ENCODE results near the gene RTN4IP1. TPM values are rescaled to one million over a fixed set of nuclear protein-coding genes. Genes with fewer than 3 reads are reported as not detected.

Gene RTN4IP1, protein sequence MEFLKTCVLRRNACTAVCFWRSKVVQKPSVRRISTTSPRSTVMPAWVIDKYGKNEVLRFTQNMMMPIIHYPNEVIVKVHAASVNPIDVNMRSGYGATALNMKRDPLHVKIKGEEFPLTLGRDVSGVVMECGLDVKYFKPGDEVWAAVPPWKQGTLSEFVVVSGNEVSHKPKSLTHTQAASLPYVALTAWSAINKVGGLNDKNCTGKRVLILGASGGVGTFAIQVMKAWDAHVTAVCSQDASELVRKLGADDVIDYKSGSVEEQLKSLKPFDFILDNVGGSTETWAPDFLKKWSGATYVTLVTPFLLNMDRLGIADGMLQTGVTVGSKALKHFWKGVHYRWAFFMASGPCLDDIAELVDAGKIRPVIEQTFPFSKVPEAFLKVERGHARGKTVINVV
- 1 to 10 TPM; 2.5 to 4.7 TPM for polyA plus RNA-seq

DNA sequence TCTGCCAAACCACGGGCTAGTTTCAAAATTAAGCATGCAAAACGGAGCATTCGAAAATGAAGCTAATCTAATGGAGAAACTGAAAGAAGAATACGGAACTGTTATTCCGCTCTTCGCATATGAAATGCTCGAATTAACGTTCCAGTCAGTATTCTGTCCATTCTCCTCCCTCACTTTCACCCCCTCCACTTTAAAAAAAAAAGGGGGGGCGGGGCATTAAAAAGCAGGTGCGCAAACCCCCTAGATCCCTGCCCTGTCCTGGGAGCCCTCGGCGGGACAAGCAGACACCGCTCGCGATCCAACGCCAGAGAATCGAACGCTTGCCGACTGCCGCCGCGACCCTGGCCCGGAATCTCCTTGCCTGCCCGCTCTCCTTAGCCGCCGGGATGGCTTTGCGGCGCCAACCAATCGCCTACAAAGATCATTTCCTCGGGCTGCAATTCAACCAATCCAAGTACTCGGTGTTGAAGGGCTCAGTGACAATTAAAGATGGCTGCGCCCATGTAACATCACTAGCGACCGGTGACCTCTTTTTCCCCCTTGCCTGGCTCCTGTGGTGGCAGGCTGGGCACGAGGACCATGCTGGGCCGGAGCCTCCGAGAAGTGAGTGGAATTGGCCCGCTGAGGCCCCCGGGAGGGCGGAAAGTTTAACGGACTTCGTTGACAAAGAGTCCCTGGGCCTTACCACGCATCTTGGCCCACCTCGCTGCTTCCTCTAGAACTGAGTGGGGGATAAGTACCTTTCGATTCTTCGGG is at the start of gene RTN4IP1, which contains the start of gene QRSL1:
Gene RTN4IP1, minus strand, starts transcription at position 396 of the 756 bp plus-strand sequence. CDS start 477 bp downstream, outside the sequence.
Gene QRSL1, plus strand, starts transcription at position 476 of the 756 bp plus-strand sequence. Its CDS starts 104 bp downstream, at position 580.
- no peaks in the 10 kb centered on the region for H3K4me1 ChIP-seq (ENCODE audit: control insufficient read depth in 2 of 2, insufficient read depth in 2 of 2, low read length in 1 of 2)
- H3K9me3 ChIP-seq (ENCODE audit: control insufficient read depth in 2 of 2, insufficient read depth in 1 of 2, low read depth in 1 of 2, low read length in 1 of 2): no peaks in the 10 kb centered on the region
- no peaks in the 10 kb centered on the region for H3K36me3 ChIP-seq (ENCODE audit: control insufficient read depth in 2 of 2, insufficient read depth in 2 of 2, low read length in 1 of 2)
- WGBS, 2 donors: 0 to 1% methylated on average over 46 of the region's 46 CpGs
- H3K4me3 ChIP-seq (ENCODE audit: low read depth in 1 of 2, low read length in 2 of 2): peak within 1 kb of the TSS; percentile 78 to 100
- H3K27ac ChIP-seq (ENCODE audit: low read depth in 2 of 2, low read length in 1 of 2): peak within 1 kb of the TSS; percentile 44 to 88
- H3K27me3 ChIP-seq (ENCODE audit: control insufficient read depth in 1 of 2, insufficient read depth in 2 of 2, low read length in 2 of 2): no peaks in the 10 kb centered on the region

- Histone ChIP-seq H3K27ac (ENCODE audit: low read depth in 2 of 2, low read length in 1 of 2) (no peak overlapping the region), H3K36me3 (ENCODE audit: control insufficient read depth in 2 of 2, insufficient read depth in 2 of 2, low read length in 1 of 2) (no peaks in the 10 kb centered on the region), H3K4me3 (ENCODE audit: low read depth in 1 of 2, low read length in 2 of 2) (no peak overlapping the region), H3K27me3 (ENCODE audit: control insufficient read depth in 1 of 2, insufficient read depth in 2 of 2, low read length in 2 of 2) (no peaks in the 10 kb centered on the region), H3K9me3 (ENCODE audit: control insufficient read depth in 2 of 2, insufficient read depth in 1 of 2, low read depth in 1 of 2, low read length in 1 of 2) (no peaks in the 10 kb centered on the region), H3K4me1 (ENCODE audit: control insufficient read depth in 2 of 2, insufficient read depth in 2 of 2, low read length in 1 of 2) (no peaks in the 10 kb centered on the region)
- 58 to 66% methylated on average over 3 of the region's 3 CpGs for WGBS, 2 donors
These were observed 48.0 kb upstream of the RTN4IP1 start for GRCh38 chr6:106677282-106677681.

- H3K4me1 ChIP-seq (ENCODE audit: control insufficient read depth in 2 of 2, insufficient read depth in 2 of 2, low read length in 1 of 2): no peaks in the 10 kb centered on the region
- no peaks in the 10 kb centered on the region for H3K36me3 ChIP-seq (ENCODE audit: control insufficient read depth in 2 of 2, insufficient read depth in 2 of 2, low read length in 1 of 2)
- H3K4me3 ChIP-seq (ENCODE audit: low read depth in 1 of 2, low read length in 2 of 2): no peak overlapping the region
- H3K9me3 ChIP-seq (ENCODE audit: control insufficient read depth in 2 of 2, insufficient read depth in 1 of 2, low read depth in 1 of 2, low read length in 1 of 2): no peaks in the 10 kb centered on the region
- H3K27ac ChIP-seq (ENCODE audit: low read depth in 2 of 2, low read length in 1 of 2): no peak overlapping the region
- no peaks in the 10 kb centered on the region for H3K27me3 ChIP-seq (ENCODE audit: control insufficient read depth in 1 of 2, insufficient read depth in 2 of 2, low read length in 2 of 2)
These were observed 45.4 kb upstream of the RTN4IP1 start for GRCh38 chr6:106674541-106675229.

- Histone ChIP-seq H3K27ac (ENCODE audit: low read depth in 2 of 2, low read length in 1 of 2) (no peak overlapping the region), H3K27me3 (ENCODE audit: control insufficient read depth in 1 of 2, insufficient read depth in 2 of 2, low read length in 2 of 2) (no peaks in the 10 kb centered on the region), H3K36me3 (ENCODE audit: control insufficient read depth in 2 of 2, insufficient read depth in 2 of 2, low read length in 1 of 2) (no peaks in the 10 kb centered on the region), H3K4me1 (ENCODE audit: control insufficient read depth in 2 of 2, insufficient read depth in 2 of 2, low read length in 1 of 2) (no peaks in the 10 kb centered on the region), H3K4me3 (ENCODE audit: low read depth in 1 of 2, low read length in 2 of 2) (no peak overlapping the region), H3K9me3 (ENCODE audit: control insufficient read depth in 2 of 2, insufficient read depth in 1 of 2, low read depth in 1 of 2, low read length in 1 of 2) (no peaks in the 10 kb centered on the region)
- WGBS, 2 donors: 86 to 90% methylated on average over 3 of the region's 3 CpGs
These were observed 42.4 kb upstream of the RTN4IP1 start for GRCh38 chr6:106671651-106672050.

DNA sequence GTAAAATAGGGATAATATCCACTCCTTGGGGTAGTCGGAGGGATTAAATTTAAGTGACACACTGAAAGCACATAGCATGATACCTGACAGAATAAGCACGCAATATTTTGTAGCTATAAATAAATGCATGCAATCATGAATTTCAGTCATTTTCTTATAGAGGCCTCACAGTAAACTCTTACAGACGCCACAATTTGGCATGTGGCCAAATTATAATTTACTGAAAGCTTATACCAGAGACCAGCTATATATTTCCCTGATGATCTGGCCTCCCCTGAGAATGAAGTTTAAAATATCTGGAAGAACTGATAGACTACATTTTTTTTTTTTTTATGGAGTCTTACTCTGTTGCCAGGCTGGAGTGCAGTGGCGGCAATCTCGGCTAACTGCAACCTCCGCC is 40.9 kb upstream of the RTN4IP1 start:
- Histone ChIP-seq H3K27me3 (ENCODE audit: control insufficient read depth in 1 of 2, insufficient read depth in 2 of 2, low read length in 2 of 2) (no peaks in the 10 kb centered on the region), H3K27ac (ENCODE audit: low read depth in 2 of 2, low read length in 1 of 2) (no peak overlapping the region)
- 87 to 90% methylated on average over 6 of the region's 6 CpGs for WGBS, 2 donors

DNA sequence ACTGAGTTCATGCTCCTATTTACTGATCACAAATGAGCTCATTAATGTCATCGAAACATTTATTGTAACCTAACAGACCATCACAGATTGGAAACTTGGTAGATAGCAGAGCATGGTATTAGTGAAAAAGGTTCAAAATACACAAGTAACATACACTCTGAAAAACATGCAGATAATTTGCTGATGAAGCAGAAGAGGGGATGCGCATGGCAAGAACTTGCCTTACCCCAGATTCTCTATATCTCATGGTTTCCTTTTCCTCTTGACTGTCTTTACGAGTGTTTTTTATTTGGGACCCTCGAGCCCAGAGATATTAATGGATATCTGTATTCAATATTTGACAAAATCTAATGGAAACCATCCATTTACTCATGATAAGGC is 37.7 kb upstream of the RTN4IP1 start:
- H3K27me3 ChIP-seq (ENCODE audit: control insufficient read depth in 1 of 2, insufficient read depth in 2 of 2, low read length in 2 of 2): no peaks in the 10 kb centered on the region
- no peak overlapping the region for H3K4me3 ChIP-seq (ENCODE audit: low read depth in 1 of 2, low read length in 2 of 2)
- no peaks in the 10 kb centered on the region for H3K4me1 ChIP-seq (ENCODE audit: control insufficient read depth in 2 of 2, insufficient read depth in 2 of 2, low read length in 1 of 2)
- peaks cover 0 to 3% of the 10 kb centered on the region in 2 donors for H3K36me3 ChIP-seq (ENCODE audit: control insufficient read depth in 2 of 2, insufficient read depth in 2 of 2, low read length in 1 of 2)
- H3K9me3 ChIP-seq (ENCODE audit: control insufficient read depth in 2 of 2, insufficient read depth in 1 of 2, low read depth in 1 of 2, low read length in 1 of 2): no peaks in the 10 kb centered on the region
- H3K27ac ChIP-seq (ENCODE audit: low read depth in 2 of 2, low read length in 1 of 2): no peak overlapping the region
- WGBS, 2 donors: 93 to 97% methylated on average over 4 of the region's 4 CpGs

More for the DNA sequence above, 40.9 kb upstream of the RTN4IP1 start:
- Histone ChIP-seq H3K4me1 (ENCODE audit: control insufficient read depth in 2 of 2, insufficient read depth in 2 of 2, low read length in 1 of 2) (no peaks in the 10 kb centered on the region), H3K4me3 (ENCODE audit: low read depth in 1 of 2, low read length in 2 of 2) (no peak overlapping the region), H3K36me3 (ENCODE audit: control insufficient read depth in 2 of 2, insufficient read depth in 2 of 2, low read length in 1 of 2) (no peaks in the 10 kb centered on the region), H3K9me3 (ENCODE audit: control insufficient read depth in 2 of 2, insufficient read depth in 1 of 2, low read depth in 1 of 2, low read length in 1 of 2) (no peaks in the 10 kb centered on the region)

- no peak overlapping the region for H3K4me3 ChIP-seq (ENCODE audit: low read depth in 1 of 2, low read length in 2 of 2)
- H3K27ac ChIP-seq (ENCODE audit: low read depth in 2 of 2, low read length in 1 of 2): no peak overlapping the region
- H3K27me3 ChIP-seq (ENCODE audit: control insufficient read depth in 1 of 2, insufficient read depth in 2 of 2, low read length in 2 of 2): no peaks in the 10 kb centered on the region
- H3K4me1 ChIP-seq (ENCODE audit: control insufficient read depth in 2 of 2, insufficient read depth in 2 of 2, low read length in 1 of 2): no peaks in the 10 kb centered on the region
- H3K36me3 ChIP-seq (ENCODE audit: control insufficient read depth in 2 of 2, insufficient read depth in 2 of 2, low read length in 1 of 2): peaks cover 0 to 3% of the 10 kb centered on the region in 2 donors
- WGBS, 2 donors: 85 to 88% methylated on average over 6 of the region's 6 CpGs
- no peaks in the 10 kb centered on the region for H3K9me3 ChIP-seq (ENCODE audit: control insufficient read depth in 2 of 2, insufficient read depth in 1 of 2, low read depth in 1 of 2, low read length in 1 of 2)
These were observed 37.2 kb upstream of the RTN4IP1 start for GRCh38 chr6:106666282-106667021.

DNA sequence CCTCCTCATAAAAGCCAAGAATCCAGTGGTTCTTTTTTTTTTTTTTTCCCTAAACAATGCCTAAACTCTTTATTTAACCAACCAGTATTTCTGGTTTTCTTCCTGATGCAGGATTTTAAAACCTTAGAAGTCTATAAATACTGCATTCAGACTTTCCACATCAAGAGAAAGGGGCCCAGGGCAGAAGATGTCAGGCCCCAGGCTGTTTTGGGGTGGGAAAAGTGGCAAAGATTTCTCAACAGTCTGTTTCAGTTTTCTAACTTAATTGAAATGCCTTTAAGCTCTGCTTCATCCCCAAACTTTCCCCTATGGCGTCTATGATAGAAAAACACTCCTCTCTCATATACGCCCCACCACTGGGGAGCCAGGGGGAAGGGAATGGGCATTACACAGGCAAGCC is 33.2 kb upstream of the RTN4IP1 start:
- no peaks in the 10 kb centered on the region for H3K4me1 ChIP-seq (ENCODE audit: control insufficient read depth in 2 of 2, insufficient read depth in 2 of 2, low read length in 1 of 2)
- H3K4me3 ChIP-seq (ENCODE audit: low read depth in 1 of 2, low read length in 2 of 2): no peak overlapping the region
- H3K36me3 ChIP-seq (ENCODE audit: control insufficient read depth in 2 of 2, insufficient read depth in 2 of 2, low read length in 1 of 2): peaks cover 0 to 5% of the 10 kb centered on the region in 2 donors
- no peaks in the 10 kb centered on the region for H3K9me3 ChIP-seq (ENCODE audit: control insufficient read depth in 2 of 2, insufficient read depth in 1 of 2, low read depth in 1 of 2, low read length in 1 of 2)
- no peaks in the 10 kb centered on the region for H3K27me3 ChIP-seq (ENCODE audit: control insufficient read depth in 1 of 2, insufficient read depth in 2 of 2, low read length in 2 of 2)
- no peak overlapping the region for H3K27ac ChIP-seq (ENCODE audit: low read depth in 2 of 2, low read length in 1 of 2)
- 83 to 85% methylated on average over 2 of the region's 2 CpGs for WGBS, 2 donors

GRCh38 chr6:106659859-106660258 is 30.6 kb upstream of the RTN4IP1 start:
- WGBS, 2 donors: 98% methylated on average over 2 of the region's 2 CpGs
- no peaks in the 10 kb centered on the region for H3K4me1 ChIP-seq (ENCODE audit: control insufficient read depth in 2 of 2, insufficient read depth in 2 of 2, low read length in 1 of 2)
- no peak overlapping the region for H3K4me3 ChIP-seq (ENCODE audit: low read depth in 1 of 2, low read length in 2 of 2)
- H3K36me3 ChIP-seq (ENCODE audit: control insufficient read depth in 2 of 2, insufficient read depth in 2 of 2, low read length in 1 of 2): peaks cover 4 to 5% of the 10 kb centered on the region in 2 donors
- no peaks in the 10 kb centered on the region for H3K27me3 ChIP-seq (ENCODE audit: control insufficient read depth in 1 of 2, insufficient read depth in 2 of 2, low read length in 2 of 2)
- no peak overlapping the region for H3K27ac ChIP-seq (ENCODE audit: low read depth in 2 of 2, low read length in 1 of 2)
- H3K9me3 ChIP-seq (ENCODE audit: control insufficient read depth in 2 of 2, insufficient read depth in 1 of 2, low read depth in 1 of 2, low read length in 1 of 2): no peaks in the 10 kb centered on the region
